PFSK-1 (cell line): ENCODE results near the gene VPS37C.

Experiments used
- TAF1 ChIP-seq: IDR thresholded peaks from 2 replicates; pipeline ENCODE4 v1.6.1; 2012; ENCODE audit warnings: low read length, control low read depth, borderline replicate concordance; ENCODE audit not compliant: insufficient read depth
- TF ChIP-seq, protein P1 (sequence below), 2 experiments: IDR thresholded peaks; 2 replicates each; pipeline versions ENCODE4 v1.6.1 to v1.8.0; 2011 to 2012; ENCODE audit warnings: low read depth in 2 of 2, low read length in 2 of 2, control low read depth in 1 of 2, inconsistent platforms in 1 of 2, mild to moderate bottlenecking in 1 of 2, moderate library complexity in 1 of 2; ENCODE audit not compliant: insufficient read depth in 1 of 2

DNA sequence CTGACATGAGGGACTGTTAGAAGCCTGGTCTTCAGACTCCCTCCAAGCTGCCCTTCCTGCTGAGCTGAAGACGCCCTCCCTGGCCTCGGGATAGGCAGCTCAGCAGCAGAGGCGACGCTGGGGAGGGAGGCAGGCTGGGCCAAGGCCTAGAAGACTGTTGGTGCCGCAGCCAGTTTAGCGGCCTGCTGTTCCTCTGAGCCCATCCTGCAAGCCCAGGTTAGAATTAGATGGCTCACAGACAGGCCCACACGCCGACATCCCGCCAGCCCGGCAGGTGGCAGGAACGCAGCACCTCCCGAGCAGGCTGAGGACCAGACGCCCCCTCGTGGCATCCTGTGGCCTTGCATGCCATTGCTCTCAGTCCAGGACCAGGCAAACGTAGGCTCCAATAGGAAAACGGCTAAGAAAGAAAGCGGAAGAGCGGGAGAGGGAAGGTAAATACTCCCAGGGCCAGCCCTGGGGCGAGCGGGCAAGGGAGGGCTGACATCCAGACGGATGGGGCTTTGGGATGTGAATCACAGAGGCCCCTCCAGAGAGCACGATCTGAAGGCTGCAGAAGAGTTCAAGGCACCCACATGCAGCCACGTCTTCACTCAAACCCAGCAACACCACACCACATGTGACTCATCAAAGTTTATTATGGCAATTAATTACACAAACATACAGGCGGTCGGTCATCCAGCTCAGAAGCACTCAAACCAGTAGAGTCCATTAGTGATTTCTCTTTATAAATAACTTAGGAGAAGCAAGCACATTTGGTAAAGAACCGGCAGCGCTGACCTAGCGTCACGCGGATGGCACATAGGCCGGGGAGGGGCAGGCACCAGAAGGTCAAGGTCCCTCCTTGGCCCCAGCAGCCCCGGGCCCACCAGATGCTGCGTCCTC lies 31.3 kb downstream of the VPS37C start:
- TF ChIP-seq, protein P1, sequence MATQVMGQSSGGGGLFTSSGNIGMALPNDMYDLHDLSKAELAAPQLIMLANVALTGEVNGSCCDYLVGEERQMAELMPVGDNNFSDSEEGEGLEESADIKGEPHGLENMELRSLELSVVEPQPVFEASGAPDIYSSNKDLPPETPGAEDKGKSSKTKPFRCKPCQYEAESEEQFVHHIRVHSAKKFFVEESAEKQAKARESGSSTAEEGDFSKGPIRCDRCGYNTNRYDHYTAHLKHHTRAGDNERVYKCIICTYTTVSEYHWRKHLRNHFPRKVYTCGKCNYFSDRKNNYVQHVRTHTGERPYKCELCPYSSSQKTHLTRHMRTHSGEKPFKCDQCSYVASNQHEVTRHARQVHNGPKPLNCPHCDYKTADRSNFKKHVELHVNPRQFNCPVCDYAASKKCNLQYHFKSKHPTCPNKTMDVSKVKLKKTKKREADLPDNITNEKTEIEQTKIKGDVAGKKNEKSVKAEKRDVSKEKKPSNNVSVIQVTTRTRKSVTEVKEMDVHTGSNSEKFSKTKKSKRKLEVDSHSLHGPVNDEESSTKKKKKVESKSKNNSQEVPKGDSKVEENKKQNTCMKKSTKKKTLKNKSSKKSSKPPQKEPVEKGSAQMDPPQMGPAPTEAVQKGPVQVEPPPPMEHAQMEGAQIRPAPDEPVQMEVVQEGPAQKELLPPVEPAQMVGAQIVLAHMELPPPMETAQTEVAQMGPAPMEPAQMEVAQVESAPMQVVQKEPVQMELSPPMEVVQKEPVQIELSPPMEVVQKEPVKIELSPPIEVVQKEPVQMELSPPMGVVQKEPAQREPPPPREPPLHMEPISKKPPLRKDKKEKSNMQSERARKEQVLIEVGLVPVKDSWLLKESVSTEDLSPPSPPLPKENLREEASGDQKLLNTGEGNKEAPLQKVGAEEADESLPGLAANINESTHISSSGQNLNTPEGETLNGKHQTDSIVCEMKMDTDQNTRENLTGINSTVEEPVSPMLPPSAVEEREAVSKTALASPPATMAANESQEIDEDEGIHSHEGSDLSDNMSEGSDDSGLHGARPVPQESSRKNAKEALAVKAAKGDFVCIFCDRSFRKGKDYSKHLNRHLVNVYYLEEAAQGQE (IDR thresholded peaks at IDR 0.05; ENCODE audit: insufficient read depth in 1 of 2, low read depth in 2 of 2, low read length in 2 of 2), result no peak
- TF ChIP-seq TAF1, result no peak
